GM19023 (cell line): ENCODE data around the gene PTPRF.

Source experiments
- ATAC-seq: cut with Tn5 transposase; IDR thresholded peaks from one replicate; pipeline ENCODE4 v1.9.1; 2021; ENCODE audit warnings: mild to moderate bottlenecking, moderate library complexity; ENCODE audit not compliant: unreplicated experiment

Gene PTPRF

DNA sequence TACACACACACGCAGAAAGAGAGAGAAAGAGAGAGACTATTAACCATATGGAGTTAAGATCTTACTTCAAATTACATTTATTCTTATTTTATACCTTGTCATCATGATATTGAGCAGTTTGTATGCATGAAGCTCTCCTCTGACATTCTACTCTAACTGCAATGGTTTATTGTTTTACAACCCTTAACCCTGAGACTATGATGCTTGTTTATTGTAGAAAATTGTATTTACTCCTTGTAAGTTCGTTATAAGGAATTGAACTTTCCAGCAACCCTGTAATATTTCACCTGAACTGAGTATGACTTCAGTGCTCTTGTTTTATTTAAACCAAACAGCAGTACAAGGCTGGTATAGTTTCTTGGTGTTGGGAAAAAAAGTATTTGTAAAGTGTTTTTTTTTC lies 18.6 kb upstream of the PTPRF start:
- no peak for ATAC-seq

DNA sequence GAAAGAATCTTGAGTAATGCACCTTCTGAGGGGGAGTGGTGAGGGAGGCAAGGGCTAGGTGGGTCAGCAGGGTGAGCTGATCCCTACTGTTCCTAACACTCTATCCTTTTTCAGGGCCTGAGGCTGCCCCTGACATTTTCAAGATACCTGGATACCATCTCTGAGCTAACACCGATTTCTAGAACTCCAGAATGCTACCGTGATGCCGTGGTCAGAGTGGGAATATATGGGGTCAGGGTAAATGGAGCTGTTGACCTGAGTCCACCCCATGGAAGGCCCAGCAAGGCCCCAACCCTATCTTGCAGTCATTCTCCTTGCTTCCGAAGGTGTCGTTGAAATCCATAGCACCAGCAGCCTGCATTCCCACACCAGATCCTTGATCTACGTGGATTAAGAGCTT lies 18.0 kb upstream of the PTPRF start:
- no peak for ATAC-seq

DNA sequence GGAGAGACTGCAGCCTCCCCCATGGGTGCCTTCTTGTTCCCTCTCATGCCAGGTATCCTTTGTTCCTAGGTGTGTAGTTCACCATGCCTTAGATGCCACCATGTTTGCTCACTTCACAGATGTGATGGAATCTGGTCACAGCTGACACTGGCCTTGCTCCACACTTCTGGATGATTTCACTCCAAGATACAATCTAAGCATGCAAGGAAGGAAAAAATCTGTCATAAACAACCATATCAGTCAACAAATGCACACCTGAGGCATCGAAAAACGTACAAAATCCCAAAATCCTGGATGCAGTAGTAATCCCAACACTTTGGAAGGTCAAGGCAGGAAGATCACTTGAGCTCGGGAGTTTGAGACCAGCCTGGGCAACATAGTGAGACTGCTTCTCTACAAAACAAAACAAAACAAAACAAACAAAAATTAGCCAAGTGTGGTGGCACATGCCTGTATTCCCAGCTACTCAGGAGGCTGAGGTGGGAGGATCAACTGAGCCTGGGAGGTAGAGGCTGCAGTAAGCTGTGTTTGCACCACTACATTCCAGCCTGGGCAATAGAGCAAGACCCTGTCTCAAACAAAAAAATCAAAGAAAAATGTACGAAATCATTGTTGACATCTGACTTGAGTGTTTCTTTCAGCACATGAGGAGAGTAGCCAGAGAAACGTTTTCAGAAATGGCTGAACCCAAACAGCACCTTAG lies 17.1 kb upstream of the PTPRF start:
- ATAC-seq: no peak

DNA sequence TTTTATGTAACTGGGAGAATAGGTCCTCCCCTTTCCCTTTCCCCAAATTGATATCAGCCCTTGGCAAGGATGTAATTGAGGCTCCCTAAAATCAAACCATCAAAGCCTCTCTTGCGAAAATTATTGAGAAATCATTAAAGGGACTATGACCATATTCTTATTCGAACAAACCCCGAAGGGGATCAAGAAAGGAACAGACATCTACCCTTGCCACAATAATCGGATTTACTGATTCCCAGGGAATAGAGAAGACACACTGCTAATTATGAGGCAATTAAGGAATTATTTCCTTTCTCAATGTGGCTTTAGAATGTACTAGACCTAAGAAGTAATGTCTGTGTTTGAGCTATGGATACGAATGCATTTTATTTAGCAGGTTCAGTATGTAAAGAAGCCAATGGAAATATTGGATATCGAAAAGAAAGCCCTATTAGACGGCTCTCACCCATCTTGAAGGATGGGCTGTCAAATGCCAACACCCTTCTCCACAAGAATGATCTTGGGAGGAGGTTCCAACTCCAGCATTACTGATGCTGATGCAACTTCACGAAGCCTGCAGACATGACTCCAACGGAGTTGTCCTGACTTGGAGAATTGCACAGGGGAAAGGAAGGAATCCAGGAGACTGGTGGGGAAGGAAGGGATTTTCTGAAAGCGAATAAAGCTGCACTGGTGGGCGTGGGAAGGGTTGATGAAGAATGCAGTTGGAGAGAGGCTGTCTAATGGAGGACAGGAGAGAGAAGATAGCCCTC lies 11.6 kb upstream of the PTPRF start:
- no peak for ATAC-seq

DNA sequence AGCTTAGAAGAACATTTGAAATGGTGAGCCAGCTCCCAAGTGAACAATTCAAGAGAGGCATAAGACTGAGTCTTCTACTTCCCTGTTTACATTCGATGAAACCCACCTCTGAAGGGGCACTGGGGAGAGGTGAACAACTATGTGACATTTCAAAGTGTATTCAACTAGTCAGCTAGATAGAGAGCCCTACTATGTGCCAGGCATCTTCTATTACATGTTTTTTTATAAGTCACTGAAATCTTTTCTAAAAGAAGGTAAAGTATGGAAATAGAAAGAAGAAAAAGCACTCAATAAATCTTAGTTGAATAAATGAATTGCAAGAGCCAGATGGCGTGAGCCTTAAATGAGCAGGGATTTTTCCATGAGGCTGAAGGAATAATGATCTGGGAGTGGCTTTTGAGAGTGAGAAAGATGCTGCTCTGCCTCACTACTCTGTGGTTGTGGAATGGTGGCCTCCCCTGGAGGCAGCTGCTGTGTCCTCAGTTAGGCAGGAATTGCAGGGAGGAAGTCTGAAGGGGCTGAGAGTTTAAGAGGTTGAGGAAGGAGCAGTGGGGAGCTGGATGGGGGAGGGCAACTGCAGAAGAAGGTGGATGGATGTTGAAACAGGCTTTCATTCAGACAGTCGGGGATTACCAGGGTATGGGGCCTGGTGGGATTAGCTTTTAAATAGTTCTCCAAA lies 10.4 kb upstream of the PTPRF start:
- ATAC-seq: no peak

DNA sequence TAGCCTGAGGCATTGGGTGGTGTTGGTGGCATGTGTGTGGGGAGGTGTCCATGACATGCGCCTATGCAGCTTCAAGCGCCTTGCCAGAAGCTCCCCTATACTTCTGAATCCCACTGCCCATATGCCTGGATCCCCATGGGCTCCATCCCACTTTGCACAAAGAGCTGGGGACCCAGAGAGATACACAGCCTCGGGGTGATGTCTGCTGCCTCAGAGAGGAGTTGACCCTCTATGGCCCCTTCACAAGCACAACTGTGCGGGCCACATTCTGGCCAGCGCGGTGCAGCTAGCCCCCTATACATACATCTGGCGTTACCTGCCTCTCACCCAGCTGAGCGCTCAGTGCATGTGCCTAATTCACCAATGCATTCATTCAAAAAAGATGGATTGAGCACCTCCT lies 9.6 kb upstream of the PTPRF start:
- ATAC-seq: no peak

DNA sequence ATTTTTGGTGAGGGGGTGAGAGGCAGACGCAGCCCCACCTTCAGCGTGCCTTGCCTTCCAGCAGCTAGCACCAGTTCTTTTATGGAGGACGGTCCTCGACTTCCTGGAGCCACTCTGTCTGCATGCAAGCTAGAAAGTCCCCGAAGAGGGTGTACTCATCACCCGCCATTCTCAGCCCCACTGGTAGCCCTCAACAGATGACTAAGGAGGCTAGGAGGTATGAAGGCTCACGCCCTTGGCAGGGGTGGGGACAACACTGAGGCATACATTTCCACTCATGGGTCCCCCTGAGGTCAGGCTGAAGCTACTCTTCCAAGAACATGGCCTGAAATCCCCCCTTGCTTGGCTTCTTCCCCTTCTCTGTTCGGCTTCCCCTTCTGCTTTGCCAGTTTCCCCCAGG lies 8.9 kb upstream of the PTPRF start:
- ATAC-seq: no peak

DNA sequence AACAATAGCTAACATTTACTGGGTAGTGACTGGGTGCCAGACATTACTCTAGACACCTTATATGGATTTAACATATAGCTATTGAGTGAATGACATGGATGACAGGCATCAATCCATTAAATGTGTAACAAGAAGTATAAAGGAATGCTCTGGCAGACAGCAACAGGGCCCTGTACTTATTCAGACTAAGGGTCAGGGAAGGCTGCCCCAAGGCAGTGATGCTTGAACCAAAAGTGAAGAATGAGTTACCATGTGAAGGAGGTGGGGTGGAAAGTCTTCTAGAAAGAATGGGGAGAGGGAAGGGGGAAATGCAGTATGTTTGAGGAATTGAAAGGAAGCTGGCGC lies 8.3 kb upstream of the PTPRF start:
- ATAC-seq: no peak

DNA sequence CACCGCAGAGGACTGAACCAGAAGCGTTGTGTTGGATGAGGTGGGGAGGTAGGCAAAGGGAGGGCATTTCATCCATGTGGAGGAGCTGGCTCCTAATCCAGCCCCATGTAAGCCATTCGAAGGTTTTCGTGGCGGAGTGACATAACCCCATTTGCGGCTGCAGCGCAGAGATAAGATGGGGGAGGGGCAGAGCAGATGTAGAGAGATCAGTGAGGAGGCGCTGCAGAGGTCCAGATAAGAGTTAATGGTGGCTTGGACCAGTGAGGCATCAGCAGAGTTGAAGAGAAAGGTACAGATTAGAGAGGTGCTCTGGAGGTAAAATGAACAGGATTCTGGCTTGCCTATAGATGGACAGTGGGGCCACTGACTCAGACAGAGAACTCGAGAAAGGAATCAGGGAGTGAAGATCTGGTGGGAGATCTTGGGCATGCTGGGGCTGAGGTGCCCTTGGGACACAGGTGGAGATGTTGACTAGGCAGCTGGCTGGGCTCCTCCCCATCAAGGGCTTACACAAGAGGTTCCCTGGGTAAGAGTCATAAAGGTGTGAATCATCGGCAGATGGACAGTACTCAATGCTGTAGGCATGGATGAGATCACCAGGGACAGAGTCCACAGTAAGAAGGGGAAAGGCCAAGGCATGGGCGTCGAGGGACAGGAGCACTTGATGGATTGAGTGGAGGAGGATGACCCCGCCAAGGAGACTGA lies 7.8 kb upstream of the PTPRF start:
- ATAC-seq: no peak

DNA sequence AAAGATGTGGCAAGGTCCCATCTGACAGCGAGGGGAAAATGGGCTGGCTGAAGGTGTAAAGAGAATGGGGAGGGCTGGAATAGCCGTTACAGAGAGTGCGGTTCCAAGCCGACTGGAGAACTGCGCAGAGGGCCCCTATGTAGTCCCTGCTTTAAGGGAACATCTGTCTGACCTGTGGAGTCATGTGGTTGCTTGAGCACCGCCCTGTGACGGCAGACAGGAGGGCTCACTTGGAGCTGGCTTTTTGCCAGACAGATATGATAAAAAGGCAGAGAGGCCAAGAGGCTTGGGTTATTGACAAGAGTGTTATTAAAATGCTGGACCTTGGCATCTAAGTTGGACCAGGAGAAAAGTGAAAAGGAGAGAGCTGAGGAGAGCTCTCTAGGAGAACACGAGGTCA lies 5.9 kb upstream of the PTPRF start:
- ATAC-seq: no peak

DNA sequence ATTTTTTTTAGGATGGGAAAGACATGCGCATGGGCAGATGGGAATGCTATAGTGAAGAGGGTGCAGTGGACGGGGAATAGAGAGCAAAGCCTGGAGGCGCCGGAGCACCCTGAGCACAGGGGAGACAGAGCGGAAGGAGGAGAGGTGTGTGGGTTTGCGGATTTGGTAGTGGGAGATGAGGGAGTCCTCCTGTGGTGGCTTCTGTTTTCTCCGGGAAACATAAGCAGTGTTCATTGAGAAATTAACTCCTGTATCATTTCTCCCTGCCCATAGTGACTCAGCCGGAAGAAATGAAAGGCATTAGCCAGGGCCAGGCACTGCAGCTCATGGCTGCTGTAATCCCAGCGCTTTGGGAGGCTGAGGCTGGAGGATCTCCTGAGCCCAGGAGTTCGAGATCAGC lies 4.7 kb upstream of the PTPRF start:
- ATAC-seq: no peak

DNA sequence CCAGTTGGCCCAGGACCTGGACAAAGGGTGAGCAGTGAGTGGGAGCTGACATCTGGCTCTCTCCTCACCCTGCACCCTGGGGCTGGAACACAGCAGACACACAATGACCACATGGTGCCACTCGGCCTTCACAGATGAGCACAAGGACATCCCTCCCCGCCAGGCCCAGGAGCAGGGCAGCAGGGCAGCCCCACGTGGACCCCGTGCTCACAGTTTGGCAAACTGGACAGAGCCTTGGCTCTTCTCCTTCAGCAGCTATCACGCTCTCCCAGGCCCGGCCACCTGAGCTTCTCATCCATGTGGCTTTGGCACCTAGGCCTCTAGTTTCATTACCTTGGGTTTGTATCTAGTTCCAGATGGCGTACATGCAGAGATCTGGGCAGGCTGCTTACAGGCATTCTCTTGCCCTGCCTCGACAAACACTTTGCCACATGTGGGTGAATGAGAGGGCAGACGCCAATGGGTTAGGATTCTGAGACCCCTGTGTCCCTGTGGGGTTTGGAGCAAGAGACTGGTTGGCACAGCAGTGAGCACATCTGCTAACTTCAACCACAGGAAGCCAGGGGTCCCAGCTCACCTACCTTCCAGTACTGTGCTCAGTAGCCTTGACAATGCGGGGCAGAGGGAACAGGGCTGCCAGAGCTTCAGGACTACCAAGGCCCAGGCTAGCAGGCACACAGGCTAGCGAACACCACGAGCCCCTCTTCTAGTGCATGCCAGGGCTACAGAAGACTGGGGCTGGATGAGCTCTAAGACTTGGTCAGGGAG lies 3.4 kb upstream of the PTPRF start:
- ATAC-seq: no peak

DNA sequence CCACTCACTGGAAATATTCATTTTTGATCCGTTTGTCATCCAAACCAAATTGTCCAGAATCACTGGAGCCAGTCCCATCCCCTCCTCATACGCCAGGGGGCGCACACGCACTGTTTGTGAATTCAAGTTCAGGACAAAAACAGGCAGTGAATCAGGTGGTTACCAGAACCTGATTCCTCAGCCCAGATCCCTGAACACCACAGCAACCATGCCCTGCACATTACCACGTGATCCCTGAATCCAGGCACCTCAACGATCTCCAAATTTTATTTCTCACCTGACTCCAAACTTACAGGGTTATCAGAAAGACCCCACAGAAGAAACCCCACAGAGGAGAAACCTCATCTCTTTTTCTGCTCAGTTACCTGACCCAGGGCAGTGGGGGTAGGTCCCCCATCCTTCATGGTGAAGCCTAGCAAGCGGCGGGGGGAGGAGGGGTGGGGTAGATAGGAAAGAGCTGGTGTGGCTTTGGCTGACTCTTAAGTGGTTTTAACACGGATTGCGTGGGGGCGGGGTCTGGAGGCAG lies 1.4 kb upstream of the PTPRF start:
- ATAC-seq: no peak

DNA sequence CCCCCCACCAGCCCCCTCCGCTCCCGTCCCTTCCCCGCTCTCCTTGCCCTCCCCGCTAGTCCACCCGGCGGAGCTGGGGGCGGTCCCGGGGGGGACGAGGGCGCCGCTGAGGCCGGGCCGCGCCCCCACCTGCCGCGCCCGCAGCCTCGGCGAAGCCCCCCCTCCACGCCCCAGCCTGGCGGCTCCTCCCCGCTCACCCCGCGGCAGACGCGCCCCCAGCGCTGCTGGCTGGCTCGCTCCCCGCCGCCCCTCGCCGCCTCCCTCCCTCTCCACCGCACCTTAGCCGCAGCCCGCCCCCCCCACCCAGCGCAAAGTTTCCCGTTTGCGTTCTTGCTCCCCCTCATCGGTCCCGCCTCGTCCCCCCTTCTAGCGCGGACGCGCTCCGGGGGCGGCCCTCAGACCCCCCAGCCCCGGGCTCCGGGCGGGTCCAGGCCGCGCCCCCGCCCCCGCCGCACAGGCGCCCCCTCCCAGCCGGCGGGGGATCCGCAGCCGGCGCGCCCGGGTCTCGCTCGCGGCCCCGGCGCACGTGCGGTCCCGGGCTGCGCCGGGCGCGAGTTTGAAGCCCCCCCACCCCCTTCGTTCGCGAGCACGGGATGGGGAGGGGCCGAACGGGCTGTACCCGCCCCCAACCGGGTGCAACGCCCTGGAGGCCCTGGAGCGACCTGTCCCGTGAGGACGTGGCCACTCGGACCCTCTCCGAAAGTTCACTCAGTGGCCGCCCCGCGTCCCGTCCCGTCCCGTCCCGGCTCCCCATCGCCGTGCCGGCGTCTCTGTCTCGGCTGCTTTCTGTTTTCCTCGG lies 623 bp downstream of the PTPRF start:
- ATAC-seq: no peak

DNA sequence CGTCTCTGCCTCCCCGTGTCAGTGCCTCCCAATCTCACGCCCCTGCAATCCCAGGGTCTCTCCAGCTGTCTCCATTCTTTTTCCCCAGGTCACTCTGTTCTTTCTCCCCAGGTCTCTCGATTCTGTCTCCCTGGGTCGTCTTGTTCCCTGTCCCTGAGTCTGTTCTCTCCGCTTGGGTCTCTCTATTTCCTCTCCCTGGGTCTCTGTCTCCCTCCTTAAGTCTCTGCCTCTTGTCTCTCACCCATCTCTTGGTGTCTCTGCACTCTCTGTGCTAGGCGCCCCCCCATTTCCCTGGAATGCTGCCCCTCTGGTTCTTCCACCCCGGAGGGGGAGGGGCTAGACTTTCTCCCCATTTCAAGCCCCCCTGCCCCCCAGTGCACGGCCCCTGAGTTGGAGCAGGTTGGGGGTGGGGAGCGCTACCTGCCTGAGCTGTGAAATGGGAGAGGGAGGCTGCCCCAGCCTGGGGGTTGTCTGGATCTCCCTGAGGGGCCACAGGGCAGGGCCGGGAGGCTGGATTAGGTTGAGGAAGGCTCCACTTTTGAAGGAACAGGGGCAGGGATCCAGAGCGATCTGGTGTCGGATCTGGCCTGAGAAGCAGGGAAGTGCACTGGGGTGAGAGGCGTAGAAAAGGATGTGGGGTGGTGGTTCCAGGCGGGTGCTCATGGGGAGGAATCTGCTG lies 1.4 kb downstream of the PTPRF start:
- ATAC-seq: no peak

DNA sequence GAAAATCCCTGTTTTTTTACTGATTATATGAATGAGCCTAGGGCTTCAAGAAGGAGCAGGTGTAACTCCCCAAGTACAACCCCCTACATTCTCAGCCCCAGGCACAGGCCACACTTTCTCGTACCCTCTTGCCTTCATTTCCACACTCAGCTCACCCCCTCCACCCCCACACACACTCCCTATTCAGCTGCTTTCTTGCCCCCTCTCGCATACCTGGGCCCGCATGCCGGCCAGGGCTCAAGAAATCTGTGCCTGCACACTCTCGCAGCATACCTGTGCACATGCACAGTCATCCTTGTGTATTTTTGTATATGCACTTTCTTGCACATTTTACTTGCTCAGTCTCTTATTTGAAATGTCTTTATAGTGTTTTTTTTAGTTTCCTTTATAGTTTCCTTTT lies 2.0 kb downstream of the PTPRF start:
- ATAC-seq: no peak

DNA sequence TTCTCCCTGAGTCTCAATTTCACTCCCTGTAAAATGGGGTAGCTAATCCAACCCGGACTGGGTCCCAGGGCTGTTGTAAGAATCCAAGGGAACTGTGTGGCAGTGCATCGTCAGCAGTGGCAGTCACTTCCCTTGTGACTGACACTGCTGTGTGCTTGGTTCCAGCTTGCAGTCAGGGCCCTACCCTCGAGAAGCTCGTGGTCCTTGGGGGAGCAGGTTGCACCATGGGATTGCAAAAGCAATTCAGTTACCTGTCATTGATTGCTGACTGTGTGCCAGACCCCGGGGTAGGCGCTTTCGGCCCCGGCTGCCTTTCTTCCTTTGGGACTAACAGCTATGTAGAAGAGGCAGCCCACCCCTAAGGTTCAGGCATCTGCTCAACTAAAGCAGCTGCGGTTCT lies 2.9 kb downstream of the PTPRF start:
- ATAC-seq: no peak

DNA sequence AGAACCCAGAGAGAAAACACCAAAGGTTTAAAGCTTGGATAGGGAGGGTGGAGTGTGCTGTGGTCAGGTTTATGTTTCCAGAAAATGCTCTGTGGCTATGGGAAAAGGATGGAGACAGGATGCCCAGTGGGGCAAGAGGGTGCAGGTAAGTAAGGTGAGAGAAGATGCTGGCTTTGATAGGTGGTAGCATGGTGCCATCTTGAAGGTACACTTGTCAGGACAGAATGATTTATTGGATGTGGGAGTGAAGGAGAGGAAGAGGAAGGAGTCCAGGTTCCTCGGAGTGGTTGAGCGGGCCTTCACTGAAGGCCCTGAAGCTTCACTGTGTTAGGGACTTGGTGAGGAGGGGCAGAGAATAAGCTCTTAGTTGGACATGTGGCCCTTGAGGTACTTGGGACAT lies 3.6 kb downstream of the PTPRF start:
- no peak for ATAC-seq

DNA sequence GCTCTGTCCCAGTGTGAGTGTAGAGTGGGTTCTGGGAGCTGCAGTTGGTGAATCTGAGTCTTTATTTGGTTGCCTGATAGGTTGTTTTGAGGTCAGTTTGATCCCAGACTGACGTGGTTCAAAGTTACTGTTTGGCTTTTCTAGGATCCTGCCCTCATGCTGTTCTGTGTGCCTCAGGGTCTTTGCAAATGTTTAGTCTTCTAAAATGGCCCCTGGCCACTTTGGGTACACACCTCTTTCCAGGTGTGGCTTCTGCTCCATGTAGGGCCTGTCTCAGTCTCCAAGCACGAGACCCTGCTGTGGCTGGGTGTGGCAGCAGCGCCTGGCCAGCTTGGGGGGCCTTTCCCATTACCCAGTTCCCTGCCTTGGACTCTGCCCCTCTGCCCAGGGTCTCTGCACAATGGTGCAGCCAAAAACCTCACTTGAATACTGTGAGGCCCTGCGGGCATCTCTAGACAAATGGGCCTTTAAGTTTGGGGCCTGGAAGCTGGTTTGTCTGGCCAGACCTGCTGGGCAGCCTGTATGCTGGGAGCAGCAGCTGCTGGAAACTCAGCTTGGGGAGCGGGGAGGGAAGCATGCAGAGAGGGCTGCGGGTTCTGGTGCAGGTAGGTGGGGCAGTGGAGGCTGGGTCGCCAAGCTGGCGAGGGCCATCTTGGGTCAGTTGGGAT lies 5.6 kb downstream of the PTPRF start:
- ATAC-seq: no peak
